ENCODE measurements around the gene JMJD8. TPM values are rescaled to one million over a fixed set of nuclear protein-coding genes. Genes with fewer than 3 reads are reported as not detected.

Gene JMJD8
- total and polyA plus RNA-seq, 7 experiments from 2014 or later = 26.8 to 62.1 (median 43.2) TPM

DNA sequence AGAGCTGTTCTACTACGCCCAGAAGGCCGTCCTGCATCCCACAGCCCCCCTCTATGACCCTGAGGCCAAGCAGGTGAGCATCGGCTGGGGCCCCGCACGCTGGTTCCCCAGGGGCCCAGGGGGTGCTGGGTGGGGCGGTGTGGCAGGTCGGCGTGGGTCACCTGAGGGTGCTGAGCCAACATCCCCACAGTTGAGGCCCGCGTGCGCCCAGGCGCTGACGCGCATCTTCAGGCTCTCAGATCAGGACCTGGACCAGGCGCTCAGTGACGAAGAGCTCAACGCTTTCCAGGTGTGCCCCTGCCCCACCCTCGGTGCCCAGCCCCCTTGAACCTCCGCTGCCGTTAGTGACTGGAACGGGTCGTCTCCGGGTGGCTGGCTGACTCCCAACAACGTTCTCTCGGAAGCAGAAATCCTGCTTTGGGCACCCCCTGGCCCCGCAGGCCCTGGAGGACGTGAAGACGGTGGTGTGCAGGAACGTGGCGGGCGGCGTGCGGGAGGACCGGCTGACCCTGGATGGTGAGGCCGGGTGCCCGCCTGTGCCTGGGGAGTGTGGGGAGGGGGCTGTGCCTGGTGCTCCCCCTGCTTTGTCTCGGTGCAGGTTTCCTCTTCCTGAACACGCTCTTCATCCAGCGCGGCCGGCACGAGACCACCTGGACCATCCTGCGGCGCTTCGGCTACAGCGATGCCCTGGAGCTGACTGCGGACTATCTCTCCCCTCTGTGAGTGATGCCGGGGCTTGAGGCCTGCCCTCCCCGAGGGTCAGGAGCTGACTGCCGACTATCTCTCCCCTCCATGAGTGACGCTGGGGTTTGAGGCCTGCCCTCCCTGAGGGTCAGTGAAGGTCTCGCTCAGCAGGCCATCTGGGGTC, 13.4 kb downstream of the JMJD8 start:
- Mint-ChIP-seq H3K4me3 (peak overlapping the region in 8 of 10 donors; percentile 13 to 81 (median 24)), H3K36me3 (peaks cover 0 to 10% (median 3%) of the 10 kb centered on the region in 5 donors), H3K27ac (no peak overlapping the region), H3K4me1 (peaks cover 0 to 12% (median 9%) of the 10 kb centered on the region in 7 donors), H3K9me3 (no peaks in the 10 kb centered on the region), H3K27me3 (peaks cover 0 to 7% (median 0%) of the 10 kb centered on the region in 5 donors)
- CTCF ChIA-PET = no interaction called here
- H3K4me3 ChIP-seq (ENCODE audit: low read length) = no peak overlapping the region
- no peak overlapping the region for H3K27ac ChIP-seq (ENCODE audit: low read depth, low read length)
- H3K36me3 ChIP-seq (ENCODE audit: control insufficient read depth in 2 of 3, insufficient read depth in 3 of 3, low read length in 3 of 3) = peaks cover 0 to 56% (median 3%) of the 10 kb centered on the region in 3 experiments
- intact Hi-C loops (cut with micrococcal nuclease) = no loop called here
- POLR2A ChIA-PET = interaction anchor here (1.0 to 5.3 kb wide), 2 partner anchors 16 to 18 kb away, joined by 3 to 33 read pairs; partner anchors contain the start of gene WDR24
- ATAC-seq (no peak), DNase-seq (no peak)
- H3K4me1 ChIP-seq (ENCODE audit: control insufficient read depth in 2 of 2, insufficient read depth in 2 of 2, low read length in 2 of 2) = peaks cover 9 to 12% of the 10 kb centered on the region in 2 donors
- no peaks in the 10 kb centered on the region for H3K27me3 ChIP-seq (ENCODE audit: control insufficient read depth in 2 of 2, insufficient read depth in 2 of 2, low read length in 2 of 2)
- H3K9me3 ChIP-seq (ENCODE audit: control insufficient read depth in 2 of 3, low read length in 3 of 3) = no peaks in the 10 kb centered on the region

DNA sequence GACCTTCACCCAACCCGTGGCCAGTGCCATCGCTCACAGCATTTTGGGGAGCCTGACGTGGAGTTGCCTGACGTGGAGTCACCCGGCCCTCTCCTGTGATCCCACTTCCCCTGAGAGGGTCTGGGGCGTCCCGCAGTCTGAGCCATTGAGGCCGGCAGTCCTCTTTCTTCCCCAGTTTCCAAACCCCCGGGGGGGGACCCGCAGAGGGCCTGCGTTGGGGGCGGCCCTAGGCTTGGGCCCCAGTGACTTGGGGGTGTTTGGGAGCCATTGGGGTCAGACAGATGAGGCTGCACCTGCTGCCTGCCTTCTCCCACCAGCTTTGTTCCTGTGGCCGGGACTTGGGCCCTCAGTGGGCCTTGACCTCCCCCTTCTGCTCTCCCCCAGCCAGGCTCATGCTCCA, 14.5 kb downstream of the JMJD8 start:
- Histone ChIP-seq H3K27me3 (ENCODE audit: control insufficient read depth in 2 of 2, insufficient read depth in 2 of 2, low read length in 2 of 2) (no peaks in the 10 kb centered on the region), H3K9me3 (ENCODE audit: control insufficient read depth in 2 of 3, low read length in 3 of 3) (no peaks in the 10 kb centered on the region), H3K27ac (ENCODE audit: low read depth, low read length) (peak overlapping the region; percentile 3), H3K36me3 (ENCODE audit: control insufficient read depth in 2 of 3, insufficient read depth in 3 of 3, low read length in 3 of 3) (peaks cover 0 to 56% (median 3%) of the 10 kb centered on the region in 3 experiments), H3K4me3 (ENCODE audit: low read length) (no peak overlapping the region), H3K4me1 (ENCODE audit: control insufficient read depth in 2 of 2, insufficient read depth in 2 of 2, low read length in 2 of 2) (peaks cover 9 to 12% of the 10 kb centered on the region in 2 donors)
- Mint-ChIP-seq H3K27me3 (peaks cover 0 to under 1% (median 0%) of the 10 kb centered on the region in 5 donors), H3K27ac (peak overlapping the region in 2 of 9 donors; percentile 8 to 43), H3K36me3 (peaks cover 0 to 10% (median 3%) of the 10 kb centered on the region in 5 donors), H3K4me1 (peaks cover 0 to 10% (median 6%) of the 10 kb centered on the region in 7 donors), H3K4me3 (peak overlapping the region in 9 of 10 donors; percentile 13 to 83 (median 58)), H3K9me3 (no peaks in the 10 kb centered on the region)
- DNase-seq = no peak
- POLR2A ChIA-PET = interaction anchor here (0.6 to 5.3 kb wide), 5 partner anchors 9 to 53 kb away, joined by 3 to 33 read pairs (median 5); partner anchors contain the start of genes WDR24 and WDR90
- CTCF ChIA-PET = no interaction called here
- ATAC-seq = no peak
- intact Hi-C loops (cut with micrococcal nuclease) = loop anchor here in 1 of 2 donors (2.0 kb wide), 1 partner anchor 15 kb away; the partner anchor contains the start of gene JMJD8

DNA sequence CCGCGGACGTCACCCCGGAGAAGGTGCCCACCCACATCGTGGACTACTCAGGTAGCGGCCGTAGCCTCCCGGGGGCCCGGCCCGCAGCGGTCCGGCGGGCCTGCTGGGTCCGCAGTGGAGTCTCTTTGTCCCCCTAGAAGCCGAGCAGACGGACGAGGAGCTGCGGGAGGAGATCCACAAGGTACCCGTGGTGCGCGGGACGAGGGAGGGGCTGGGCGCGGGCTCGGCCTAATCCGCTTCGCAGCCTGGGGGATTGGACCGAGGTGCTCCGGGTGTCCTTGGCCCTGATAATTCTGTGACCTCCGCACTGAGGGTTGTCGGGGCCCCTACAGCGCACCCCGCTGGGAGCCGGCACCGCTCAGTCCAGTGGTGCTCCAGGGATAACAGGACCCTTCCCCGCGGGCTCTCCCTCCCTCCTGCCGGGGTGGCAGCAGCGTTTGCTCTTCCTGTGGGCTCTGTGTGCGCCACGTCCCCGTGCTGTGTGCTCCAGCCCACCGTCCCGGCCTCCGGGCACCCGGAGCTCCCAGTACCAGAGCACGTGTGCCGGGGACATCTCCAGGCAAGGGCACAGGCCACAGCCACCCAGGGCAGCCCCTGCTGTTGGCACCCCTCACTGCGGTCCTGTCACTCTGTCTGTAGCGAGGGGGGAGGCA, 15.5 kb downstream of the JMJD8 start:
- no peaks in the 10 kb centered on the region for H3K27me3 ChIP-seq (ENCODE audit: control insufficient read depth in 2 of 2, insufficient read depth in 2 of 2, low read length in 2 of 2)
- ChIA-PET POLR2A (interaction anchor here (0.6 to 5.3 kb wide), 12 partner anchors 8 to 144 kb away, joined by 3 to 33 read pairs (median 6); partner anchors contain the start of genes METTL26, STUB1, WDR24 and WDR90), CTCF (interaction anchor here (1.1 to 1.3 kb wide), 2 partner anchors 11 to 31 kb away, joined by 3 to 4 read pairs; no protein-coding TSS in a partner anchor)
- H3K27ac ChIP-seq (ENCODE audit: low read depth, low read length) = peak overlapping the region; percentile 75
- ATAC-seq (no peak), DNase-seq (no peak)
- H3K4me1 ChIP-seq (ENCODE audit: control insufficient read depth in 2 of 2, insufficient read depth in 2 of 2, low read length in 2 of 2) = peaks cover 9 to 12% of the 10 kb centered on the region in 2 donors
- H3K27me3 Mint-ChIP-seq = no peaks in the 10 kb centered on the region
- H3K27ac Mint-ChIP-seq = peak overlapping the region in 5 of 9 donors; percentile 58 to 85 (median 67)
- H3K9me3 ChIP-seq (ENCODE audit: control insufficient read depth in 2 of 3, low read length in 3 of 3) = no peaks in the 10 kb centered on the region
- H3K4me1 Mint-ChIP-seq = peaks cover 0 to 10% (median 6%) of the 10 kb centered on the region in 7 donors
- peaks cover 0 to 8% (median 3%) of the 10 kb centered on the region in 5 donors for H3K36me3 Mint-ChIP-seq
- peak overlapping the region; percentile 52 to 83 (median 78) for H3K4me3 Mint-ChIP-seq
- H3K9me3 Mint-ChIP-seq = no peaks in the 10 kb centered on the region
- H3K36me3 ChIP-seq (ENCODE audit: control insufficient read depth in 2 of 3, insufficient read depth in 3 of 3, low read length in 3 of 3) = peaks cover 0 to 47% (median 3%) of the 10 kb centered on the region in 3 experiments
- intact Hi-C loops (cut with micrococcal nuclease) = loop anchor here (1.0 to 2.0 kb wide), 7 partner anchors 11 to 32 kb away; partner anchors contain the start of genes JMJD8 (in 2 of the 2), METTL26 (in 2 of the 2), WDR24 (in 1 of the 2) and WDR90 (in 1 of the 2)
- peak overlapping the region; percentile 42 for H3K4me3 ChIP-seq (ENCODE audit: low read length)

DNA sequence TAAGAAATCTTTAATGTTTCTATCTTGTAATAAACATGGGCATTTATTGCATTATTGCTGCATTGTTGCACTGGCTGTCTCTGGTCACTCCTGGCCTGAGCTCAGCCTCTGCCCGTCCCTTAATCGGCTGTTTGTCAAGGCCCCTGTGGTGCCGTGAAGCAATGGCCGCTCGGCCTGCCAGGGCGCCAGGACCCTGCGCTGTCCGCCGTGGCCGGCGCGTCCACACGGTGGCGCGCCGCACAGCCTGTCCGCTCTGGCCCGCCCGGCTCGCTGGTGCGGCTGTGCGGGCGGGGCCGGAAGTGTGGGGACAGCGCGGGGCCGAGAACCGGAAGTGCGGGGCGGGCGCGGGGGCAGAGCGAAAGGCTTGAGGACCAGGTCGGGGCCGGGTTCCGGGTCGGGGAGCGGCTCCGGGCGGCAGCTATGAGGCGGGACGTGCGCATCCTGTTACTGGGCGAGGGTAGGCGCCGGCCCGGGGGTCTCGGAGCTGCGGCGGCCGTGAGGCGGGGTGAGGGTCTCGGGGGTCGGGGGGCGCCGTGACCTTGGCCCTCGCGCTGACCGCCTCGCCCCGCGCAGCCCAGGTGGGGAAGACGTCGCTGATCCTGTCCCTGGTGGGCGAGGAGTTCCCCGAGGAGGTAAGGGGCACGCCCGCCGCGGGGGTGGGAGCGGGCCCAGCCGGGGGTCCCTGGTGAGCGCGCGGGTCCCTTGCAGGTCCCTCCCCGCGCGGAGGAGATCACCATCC, 16.2 kb downstream of the JMJD8 start, which contains the start of gene RHOT2:
Gene RHOT2, plus strand, starts transcription at position 353 of the 739 bp plus-strand sequence. Its CDS starts 68 bp downstream, at position 421.
- H3K4me3 ChIP-seq (ENCODE audit: low read length) = peak within 1 kb of the TSS; percentile 42
- ChIA-PET POLR2A (interaction anchor here (0.6 to 5.3 kb wide), 12 partner anchors 9 to 144 kb away, joined by 3 to 33 read pairs (median 6); partner anchors contain the start of genes JMJD8, METTL26, STUB1 and WDR24), CTCF (interaction anchor here (0.6 to 1.3 kb wide), 4 partner anchors 11 to 30 kb away, joined by 3 to 4 read pairs (median 4); partner anchors contain the start of gene JMJD8)
- ATAC-seq (peak; percentile 99), DNase-seq (peak; percentile 73 to 99 (median 87))
- no peaks in the 10 kb centered on the region for H3K27me3 ChIP-seq (ENCODE audit: control insufficient read depth in 2 of 2, insufficient read depth in 2 of 2, low read length in 2 of 2)
- H3K4me1 ChIP-seq (ENCODE audit: control insufficient read depth in 2 of 2, insufficient read depth in 2 of 2, low read length in 2 of 2) = peaks cover 9 to 12% of the 10 kb centered on the region in 2 donors
- H3K27ac Mint-ChIP-seq = peak within 1 kb of the TSS in 8 of 9 donors; percentile 61 to 93 (median 86)
- H3K36me3 ChIP-seq (ENCODE audit: control insufficient read depth in 2 of 3, insufficient read depth in 3 of 3, low read length in 3 of 3) = peaks cover 0 to 40% (median 3%) of the 10 kb centered on the region in 3 experiments
- H3K9me3 Mint-ChIP-seq = no peaks in the 10 kb centered on the region
- no peaks in the 10 kb centered on the region for H3K9me3 ChIP-seq (ENCODE audit: control insufficient read depth in 2 of 3, low read length in 3 of 3)
- peaks cover 0 to 7% (median 3%) of the 10 kb centered on the region in 5 donors for H3K36me3 Mint-ChIP-seq
- H3K27me3 Mint-ChIP-seq = no peaks in the 10 kb centered on the region
- intact Hi-C loops (cut with micrococcal nuclease) = loop anchor here (1.0 to 2.0 kb wide), 7 partner anchors 11 to 32 kb away; partner anchors contain the start of genes JMJD8 (in 2 of the 2), METTL26 (in 2 of the 2), WDR24 (in 1 of the 2) and WDR90 (in 1 of the 2)
- H3K4me3 Mint-ChIP-seq = peak within 1 kb of the TSS; percentile 71 to 84 (median 80)
- H3K27ac ChIP-seq (ENCODE audit: low read depth, low read length) = peak within 1 kb of the TSS; percentile 75
- H3K4me1 Mint-ChIP-seq = peaks cover 0 to 10% (median 6%) of the 10 kb centered on the region in 7 donors

DNA sequence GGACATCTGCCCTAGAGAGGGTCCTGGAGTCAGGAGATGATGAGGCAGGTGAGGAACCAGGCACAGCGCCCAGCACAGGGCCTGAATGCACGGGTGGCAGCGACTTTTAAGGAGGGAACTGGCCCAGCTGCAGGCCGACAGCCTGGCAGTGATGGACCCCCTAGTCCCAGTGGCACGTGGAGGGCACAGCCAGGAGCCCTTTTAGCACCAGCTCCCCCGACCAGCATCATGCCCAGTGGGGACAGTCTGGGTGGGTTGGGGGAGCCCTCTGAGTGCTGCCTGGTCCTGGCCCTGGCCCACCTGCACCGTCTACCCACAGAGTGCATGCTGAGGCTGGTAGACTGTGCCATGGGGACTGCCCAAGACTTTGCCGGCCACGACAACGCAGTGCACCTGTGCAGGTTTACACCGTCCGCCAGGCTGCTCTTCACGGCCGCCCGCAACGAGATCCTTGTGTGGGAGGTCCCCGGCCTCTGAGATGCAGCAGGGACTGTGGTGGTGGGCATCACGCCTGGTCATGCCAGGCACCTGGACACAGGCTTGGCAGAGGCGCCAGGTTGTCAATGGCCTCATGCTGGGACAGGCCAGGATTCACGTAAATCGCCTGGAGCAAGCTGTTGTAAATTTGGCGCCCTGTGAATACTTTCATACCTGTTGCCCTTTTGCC, 16.9 kb downstream of the JMJD8 start:
- Mint-ChIP-seq H3K27ac (peak overlapping the region in 7 of 9 donors; percentile 61 to 93 (median 86)), H3K27me3 (no peaks in the 10 kb centered on the region), H3K4me3 (peak overlapping the region; percentile 68 to 84 (median 78)), H3K36me3 (peaks cover 0 to 5% (median 3%) of the 10 kb centered on the region in 5 donors), H3K9me3 (no peaks in the 10 kb centered on the region), H3K4me1 (peaks cover 0 to 10% (median 6%) of the 10 kb centered on the region in 7 donors)
- H3K4me1 ChIP-seq (ENCODE audit: control insufficient read depth in 2 of 2, insufficient read depth in 2 of 2, low read length in 2 of 2) = peaks cover 9 to 12% of the 10 kb centered on the region in 2 donors
- peak overlapping the region; percentile 75 for H3K27ac ChIP-seq (ENCODE audit: low read depth, low read length)
- ATAC-seq (no peak), DNase-seq (no peak)
- H3K27me3 ChIP-seq (ENCODE audit: control insufficient read depth in 2 of 2, insufficient read depth in 2 of 2, low read length in 2 of 2) = no peaks in the 10 kb centered on the region
- H3K4me3 ChIP-seq (ENCODE audit: low read length) = peak overlapping the region; percentile 42
- intact Hi-C loops (cut with micrococcal nuclease) = no loop called here
- POLR2A ChIA-PET = interaction anchor here (0.7 to 5.3 kb wide), 10 partner anchors 9 to 98 kb away, joined by 3 to 33 read pairs (median 7); partner anchors contain the start of genes JMJD8, METTL26, STUB1 and WDR24
- H3K36me3 ChIP-seq (ENCODE audit: control insufficient read depth in 2 of 3, insufficient read depth in 3 of 3, low read length in 3 of 3) = peaks cover 0 to 33% (median 3%) of the 10 kb centered on the region in 3 experiments
- CTCF ChIA-PET = interaction anchor here (0.6 to 1.3 kb wide), 4 partner anchors 12 to 29 kb away, joined by 3 to 4 read pairs (median 4); partner anchors contain the start of gene JMJD8
- H3K9me3 ChIP-seq (ENCODE audit: control insufficient read depth in 2 of 3, low read length in 3 of 3) = no peaks in the 10 kb centered on the region

Measured in naive thymus-derived CD4-positive, alpha-beta T cell (primary cell).